IPS-15b (cell line): ENCODE measurements around the gene TANC1.

Source experiments
- H3K27me3 ChIP-seq: one replicate; pipeline ENCODE4 v1.6.1; 2013; ENCODE audit warnings: low read length; ENCODE audit not compliant: control insufficient read depth, insufficient read depth
- H3K36me3 ChIP-seq: one replicate; pipeline ENCODE4 v1.6.1; 2013; ENCODE audit warnings: low read length; ENCODE audit not compliant: control insufficient read depth, insufficient read depth
- H3K4me1 ChIP-seq: one replicate; pipeline ENCODE4 v1.6.1; 2013; ENCODE audit warnings: mild to moderate bottlenecking, low read length; ENCODE audit not compliant: control insufficient read depth, insufficient read depth
- H3K4me3 ChIP-seq: one replicate; pipeline ENCODE4 v1.5.1; 2013; ENCODE audit warnings: low read depth, low read length
- H3K9ac ChIP-seq: one replicate; pipeline ENCODE4 v1.6.1; 2013; ENCODE audit warnings: low read depth, mild to moderate bottlenecking, low read length
- H3K9me3 ChIP-seq: one replicate; pipeline ENCODE4 v1.6.1; 2013; ENCODE audit warnings: mild to moderate bottlenecking, low read length; ENCODE audit not compliant: control insufficient read depth, insufficient read depth

The TANC1 gene

GRCh38 chr2:159153463-159153862, 185.0 kb downstream of the TANC1 start:
- Histone ChIP-seq H3K4me1 (no peaks in the 10 kb centered on the region), H3K27me3 (no peaks in the 10 kb centered on the region)

GRCh38 chr2:159153951-159154350, 185.5 kb downstream of the TANC1 start:
- Histone ChIP-seq H3K4me3 (no peak overlapping the region), H3K36me3 (no peaks in the 10 kb centered on the region), H3K27me3 (no peaks in the 10 kb centered on the region), H3K4me1 (no peaks in the 10 kb centered on the region), H3K9ac (no peak overlapping the region), H3K9me3 (no peaks in the 10 kb centered on the region)

More at GRCh38 chr2:159153463-159153862, 185.0 kb downstream of the TANC1 start:
- H3K9ac ChIP-seq = no peak overlapping the region
- no peaks in the 10 kb centered on the region for H3K9me3 ChIP-seq
- no peaks in the 10 kb centered on the region for H3K36me3 ChIP-seq
- H3K4me3 ChIP-seq = no peak overlapping the region

- no peak overlapping the region for H3K9ac ChIP-seq
- no peaks in the 10 kb centered on the region for H3K27me3 ChIP-seq
- no peaks in the 10 kb centered on the region for H3K9me3 ChIP-seq
- H3K4me3 ChIP-seq = no peak overlapping the region
- no peaks in the 10 kb centered on the region for H3K4me1 ChIP-seq
- no peaks in the 10 kb centered on the region for H3K36me3 ChIP-seq
Measured at GRCh38 chr2:159154366-159154765, 185.9 kb downstream of the TANC1 start.

GRCh38 chr2:159155320-159155719, 186.9 kb downstream of the TANC1 start:
- Histone ChIP-seq H3K9me3 (no peaks in the 10 kb centered on the region), H3K9ac (no peak overlapping the region), H3K36me3 (no peaks in the 10 kb centered on the region), H3K4me1 (no peaks in the 10 kb centered on the region), H3K4me3 (no peak overlapping the region), H3K27me3 (no peaks in the 10 kb centered on the region)

- no peak overlapping the region for H3K4me3 ChIP-seq
- no peaks in the 10 kb centered on the region for H3K4me1 ChIP-seq
- no peak overlapping the region for H3K9ac ChIP-seq
- no peaks in the 10 kb centered on the region for H3K27me3 ChIP-seq
- H3K36me3 ChIP-seq = no peaks in the 10 kb centered on the region
- no peaks in the 10 kb centered on the region for H3K9me3 ChIP-seq
Measured at GRCh38 chr2:159155791-159156190, 187.4 kb downstream of the TANC1 start.

GRCh38 chr2:159156834-159157233, 188.4 kb downstream of the TANC1 start:
- Histone ChIP-seq H3K4me3 (no peak overlapping the region), H3K9me3 (no peaks in the 10 kb centered on the region), H3K36me3 (no peaks in the 10 kb centered on the region)

GRCh38 chr2:159157361-159158209, 189.1 kb downstream of the TANC1 start:
- Histone ChIP-seq H3K9me3 (no peaks in the 10 kb centered on the region), H3K9ac (no peak overlapping the region), H3K4me3 (no peak overlapping the region), H3K36me3 (no peaks in the 10 kb centered on the region), H3K4me1 (no peaks in the 10 kb centered on the region), H3K27me3 (no peaks in the 10 kb centered on the region)

More at GRCh38 chr2:159156834-159157233, 188.4 kb downstream of the TANC1 start:
- H3K9ac ChIP-seq = no peak overlapping the region
- H3K4me1 ChIP-seq = no peaks in the 10 kb centered on the region
- no peaks in the 10 kb centered on the region for H3K27me3 ChIP-seq

- no peaks in the 10 kb centered on the region for H3K9me3 ChIP-seq
- H3K4me1 ChIP-seq = no peaks in the 10 kb centered on the region
- no peak overlapping the region for H3K4me3 ChIP-seq
- no peaks in the 10 kb centered on the region for H3K36me3 ChIP-seq
- H3K27me3 ChIP-seq = no peaks in the 10 kb centered on the region
- H3K9ac ChIP-seq = no peak overlapping the region
Measured at GRCh38 chr2:159160412-159160811, 192.0 kb downstream of the TANC1 start.

GRCh38 chr2:159160954-159161353, 192.5 kb downstream of the TANC1 start:
- Histone ChIP-seq H3K4me3 (no peak overlapping the region), H3K27me3 (no peaks in the 10 kb centered on the region), H3K9ac (no peak overlapping the region), H3K9me3 (no peaks in the 10 kb centered on the region), H3K36me3 (no peaks in the 10 kb centered on the region), H3K4me1 (no peaks in the 10 kb centered on the region)

GRCh38 chr2:159163930-159164329, 195.5 kb downstream of the TANC1 start:
- Histone ChIP-seq H3K9me3 (no peaks in the 10 kb centered on the region), H3K27me3 (no peaks in the 10 kb centered on the region), H3K9ac (no peak overlapping the region), H3K36me3 (no peaks in the 10 kb centered on the region), H3K4me1 (no peaks in the 10 kb centered on the region), H3K4me3 (no peak overlapping the region)

GRCh38 chr2:159164457-159164911, 196.0 kb downstream of the TANC1 start:
- no peak overlapping the region for H3K9ac ChIP-seq
- no peaks in the 10 kb centered on the region for H3K36me3 ChIP-seq
- no peak overlapping the region for H3K4me3 ChIP-seq
- H3K4me1 ChIP-seq = no peaks in the 10 kb centered on the region
- no peaks in the 10 kb centered on the region for H3K27me3 ChIP-seq
- H3K9me3 ChIP-seq = no peaks in the 10 kb centered on the region

- Histone ChIP-seq H3K9me3 (no peaks in the 10 kb centered on the region), H3K4me1 (no peaks in the 10 kb centered on the region), H3K9ac (no peak overlapping the region), H3K4me3 (no peak overlapping the region), H3K27me3 (no peaks in the 10 kb centered on the region), H3K36me3 (no peaks in the 10 kb centered on the region)
Measured at GRCh38 chr2:159165048-159165447, 196.6 kb downstream of the TANC1 start.
